Activated CD8-positive, alpha-beta T cell treated with anti-CD3 and anti-CD28 coated beads for 36 hours (primary cell): ENCODE measurements around the gene NLRP10. TPM values are rescaled to one million over a fixed set of nuclear protein-coding genes. Genes with fewer than 3 reads are reported as not detected.
"Not testable (repeated sequence)": the region's sequence is repeated elsewhere in the genome, so short reads cannot be mapped to it uniquely, and the experiment has no call there.

Source experiments
- ATAC-seq: fragments of 200-7000 bp; cut with Tn5 transposase; one replicate; pipeline ENCODE4 v1.10.0; 2021; ENCODE audit warnings: mild to moderate bottlenecking, moderate library complexity
- CTCF ChIA-PET: fragments of 350-600 bp; sonication (Branson Sonifier 250); formaldehyde crosslinking; loops from one replicate; lab custom pipeline; 2021; ENCODE audit warnings: antibody characterized with exemption; lab: Charles Lee
- POLR2A ChIA-PET: fragments of 350-600 bp; sonication (Branson Sonifier 250); formaldehyde crosslinking; loops from one replicate; lab custom pipeline; 2021; ENCODE audit warnings: antibody characterized with exemption; lab: Charles Lee
- DNase-seq: peaks from one replicate; pipeline ENCODE4 v3.0.0-alpha.2; 2020
- H3K27ac Mint-ChIP-seq: one replicate; pipeline ENCODE4 v1.8.0; 2021; ENCODE audit warnings: mild to moderate bottlenecking, mixed read lengths
- H3K27me3 Mint-ChIP-seq: one replicate; pipeline ENCODE4 v1.8.0; 2021; ENCODE audit warnings: mixed read lengths
- H3K36me3 Mint-ChIP-seq: one replicate; pipeline ENCODE4 v1.8.0; 2021; ENCODE audit warnings: low read depth, mixed read lengths
- H3K4me1 Mint-ChIP-seq: one replicate; pipeline ENCODE4 v1.8.0; 2021; ENCODE audit warnings: low read depth, mixed read lengths
- H3K4me3 Mint-ChIP-seq: one replicate; pipeline ENCODE4 v1.8.0; 2021; ENCODE audit warnings: mild to moderate bottlenecking, moderate library complexity, mixed read lengths
- H3K9me3 Mint-ChIP-seq: one replicate; pipeline ENCODE4 v1.8.0; 2021; ENCODE audit warnings: mixed read lengths
- CTCF ChIP-seq: fragments of 200-600 bp; IDR thresholded peaks from one replicate; pipeline ENCODE4 v1.8.0; 2022; ENCODE audit warnings: antibody characterized with exemption, mild to moderate bottlenecking
- intact Hi-C: fragments of 100-400 bp; cut with micrococcal nuclease; formaldehyde crosslinking; loops from one replicate; pipeline ENCODE4 v1.10.0; 2022
- total RNA-seq, 2 experiments: library from RNA; stranded (reverse); gene quantifications; one replicate each; pipeline ENCODE4 v1.2.3, GENCODE V29; 2021

NLRP10 gene
- total RNA-seq, 2 experiments from 2014 or later, result not detected

- no peak for ATAC-seq
- CTCF ChIA-PET, result interaction anchor here (0.8 to 2.0 kb wide), 3 partner anchors 31 to 97 kb away, joined by 3 to 11 read pairs (median 8); no protein-coding TSS in a partner anchor
Observed at GRCh38 chr11:8002676-8003075, 37.4 kb upstream of the NLRP10 start.

GRCh38 chr11:8000390-8000789 lies 35.1 kb upstream of the NLRP10 start:
- Mint-ChIP-seq H3K27me3 (no peaks in the 10 kb centered on the region), H3K4me1 (peaks cover 2% of the 10 kb centered on the region), H3K4me3 (no peak overlapping the region), H3K36me3 (peaks cover 47% of the 10 kb centered on the region), H3K27ac (peak overlapping the region; percentile 6), H3K9me3 (no peaks in the 10 kb centered on the region)
- intact Hi-C loops, result no loop called here
- no peak for ATAC-seq
- DNase-seq, result no peak
- CTCF ChIA-PET, result interaction anchor here (1.7 kb wide), 1 partner anchor 99 kb away, joined by 5 read pairs; no protein-coding TSS in a partner anchor
- TF ChIP-seq CTCF, result no peak
- POLR2A ChIA-PET, result interaction anchor here (1.2 kb wide), 1 partner anchor 175 kb away, joined by 3 read pairs; no protein-coding TSS in a partner anchor

More at GRCh38 chr11:8002676-8003075, 37.4 kb upstream of the NLRP10 start:
- Mint-ChIP-seq H3K27ac (no peak overlapping the region), H3K27me3 (no peaks in the 10 kb centered on the region), H3K4me1 (peaks cover 2% of the 10 kb centered on the region), H3K9me3 (no peaks in the 10 kb centered on the region), H3K36me3 (peaks cover 25% of the 10 kb centered on the region), H3K4me3 (no peak overlapping the region)
- intact Hi-C loops, result no loop called here
- POLR2A ChIA-PET, result interaction anchor here (0.9 to 1.6 kb wide), 2 partner anchors 15 to 16 kb away, joined by 3 read pairs; partner anchors contain the start of gene EIF3F
- no peak for TF ChIP-seq CTCF
- no peak for DNase-seq

- H3K4me1 Mint-ChIP-seq, result peaks cover 2% of the 10 kb centered on the region
- peaks cover 53% of the 10 kb centered on the region for H3K36me3 Mint-ChIP-seq
- DNase-seq (no peak), ATAC-seq (no peak)
- intact Hi-C loops, result no loop called here
- H3K9me3 Mint-ChIP-seq, result no peaks in the 10 kb centered on the region
- ChIA-PET POLR2A (interaction anchor here (0.9 to 1.2 kb wide), 2 partner anchors 95 to 175 kb away, joined by 3 read pairs; no protein-coding TSS in a partner anchor), CTCF (interaction anchor here (3.1 kb wide), 1 partner anchor 13 kb away, joined by 11 read pairs; the partner anchor contains the start of gene EIF3F)
- TF ChIP-seq CTCF, result no peak
- H3K4me3 Mint-ChIP-seq, result no peak overlapping the region
- H3K27me3 Mint-ChIP-seq, result no peaks in the 10 kb centered on the region
- no peak overlapping the region for H3K27ac Mint-ChIP-seq
Observed at GRCh38 chr11:7999795-8000194, 34.5 kb upstream of the NLRP10 start.

- intact Hi-C loops, result no loop called here
- CTCF ChIA-PET, result no interaction called here
- POLR2A ChIA-PET, result interaction anchor here (1.7 kb wide), 1 partner anchor 11 kb away, joined by 5 read pairs; no protein-coding TSS in a partner anchor
- DNase-seq, result no peak
- no peak for TF ChIP-seq CTCF
- no peaks in the 10 kb centered on the region for H3K9me3 Mint-ChIP-seq
- H3K27ac Mint-ChIP-seq, result no peak overlapping the region
- no peak for ATAC-seq
- H3K4me1 Mint-ChIP-seq, result peaks cover 13% of the 10 kb centered on the region
- peaks cover 74% of the 10 kb centered on the region for H3K36me3 Mint-ChIP-seq
- no peak overlapping the region for H3K4me3 Mint-ChIP-seq
- H3K27me3 Mint-ChIP-seq, result no peaks in the 10 kb centered on the region
Observed at GRCh38 chr11:7994581-7995278, 29.5 kb upstream of the NLRP10 start.

GRCh38 chr11:7987560-7987883 lies 22.3 kb upstream of the NLRP10 start:
- ATAC-seq, H3K27me3 Mint-ChIP-seq, intact Hi-C loops, DNase-seq, H3K9me3 Mint-ChIP-seq: not testable (repeated sequence)
- Mint-ChIP-seq H3K4me3 (peak overlapping the region; percentile 93), H3K36me3 (peaks cover 26% of the 10 kb centered on the region), H3K4me1 (peaks cover 39% of the 10 kb centered on the region), H3K27ac (peak overlapping the region; percentile 98)
- ChIA-PET POLR2A (interaction anchor here (0.9 kb wide), 1 partner anchor 15 kb away, joined by 3 read pairs; no protein-coding TSS in a partner anchor), CTCF (interaction anchor here (0.8 to 2.2 kb wide), 23 partner anchors 8 to 300 kb away, joined by 3 to 101 read pairs (median 5); no protein-coding TSS in a partner anchor)
